GM18861 (cell line): ENCODE results near the gene IRS1.
A peak's percentile ranks its signal among the peaks of the same experiment; 100 is the strongest.

ENCODE experiments used
- ATAC-seq: cut with Tn5 transposase; IDR thresholded peaks from one replicate; pipeline ENCODE4 v1.9.1; 2021; ENCODE audit not compliant: unreplicated experiment

Gene IRS1

DNA sequence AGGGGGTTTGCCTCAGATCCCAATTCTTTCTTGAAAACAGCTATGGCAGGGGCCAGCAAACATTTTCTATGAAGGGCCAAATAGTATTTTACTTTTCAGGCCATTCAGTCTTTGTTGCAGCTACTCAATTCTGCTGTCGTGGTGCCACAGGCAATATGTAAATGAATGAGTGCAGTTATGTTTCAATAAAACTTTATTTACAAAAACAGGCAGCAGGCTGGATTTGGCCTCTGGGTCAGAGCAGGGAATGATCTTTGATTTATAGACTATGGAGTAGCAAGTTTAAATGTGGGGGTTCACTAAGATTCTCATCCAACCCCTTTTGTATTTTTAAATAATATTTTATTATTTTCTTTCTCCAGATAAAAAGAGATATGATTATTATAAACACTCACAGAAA is 72.4 kb downstream of the IRS1 start:
- ATAC-seq: no peak

- ATAC-seq: no peak
Observed at GRCh38 chr2:226726546-226726945, 73.1 kb downstream of the IRS1 start.

DNA sequence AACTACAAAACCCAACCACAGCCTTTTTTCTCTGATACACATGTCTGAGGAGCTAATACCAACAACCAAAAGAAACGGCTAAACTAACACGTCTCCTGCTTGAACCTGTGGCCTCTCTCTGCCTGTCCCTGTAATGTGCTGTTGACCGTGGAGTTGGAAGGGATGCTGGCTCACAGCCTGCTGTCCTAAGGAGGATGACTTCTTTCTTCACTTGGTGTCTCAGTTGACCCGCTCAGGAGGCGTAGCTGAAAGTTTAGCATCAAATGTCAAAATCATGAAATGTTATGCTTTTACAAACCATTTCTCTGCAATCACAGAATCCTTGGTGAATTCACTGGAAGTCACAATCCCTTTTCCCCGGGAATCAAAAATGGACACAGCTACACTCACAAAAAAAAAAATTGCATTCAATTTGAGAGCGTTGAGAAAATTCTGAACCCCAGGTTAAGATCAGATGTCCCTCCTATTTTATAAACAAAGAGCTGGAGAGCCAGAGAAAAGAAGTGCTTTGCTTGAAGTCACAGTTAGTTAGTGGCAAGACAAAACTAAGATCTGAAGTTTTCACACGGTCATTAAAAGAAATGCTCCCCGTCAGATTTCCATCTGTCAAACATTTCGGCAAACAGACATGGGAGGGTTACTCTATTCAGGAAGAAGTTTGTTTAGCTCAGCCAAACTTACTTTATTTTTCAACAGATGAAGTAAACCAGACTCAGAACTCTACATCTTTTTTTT is 74.3 kb downstream of the IRS1 start:
- ATAC-seq: no peak

DNA sequence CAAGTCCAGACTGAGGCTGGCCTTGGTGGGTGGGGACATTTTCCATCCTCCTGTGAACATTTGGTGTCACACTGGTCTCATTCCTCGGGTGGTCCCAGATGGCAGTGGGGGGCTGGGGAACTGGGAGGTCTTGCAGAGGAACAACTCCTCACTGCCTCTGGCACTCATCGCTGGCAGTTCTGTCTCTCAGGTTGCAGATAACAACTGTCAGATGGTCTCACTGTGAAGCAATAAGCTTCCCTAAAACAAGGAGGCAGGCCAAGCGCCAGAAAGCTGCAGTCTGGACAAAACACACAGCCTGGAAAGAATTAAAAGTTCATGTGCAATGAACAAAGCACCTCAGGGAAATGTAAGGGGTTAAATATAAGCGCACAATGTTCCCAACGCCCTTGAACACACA is 78.1 kb downstream of the IRS1 start:
- ATAC-seq: no peak

DNA sequence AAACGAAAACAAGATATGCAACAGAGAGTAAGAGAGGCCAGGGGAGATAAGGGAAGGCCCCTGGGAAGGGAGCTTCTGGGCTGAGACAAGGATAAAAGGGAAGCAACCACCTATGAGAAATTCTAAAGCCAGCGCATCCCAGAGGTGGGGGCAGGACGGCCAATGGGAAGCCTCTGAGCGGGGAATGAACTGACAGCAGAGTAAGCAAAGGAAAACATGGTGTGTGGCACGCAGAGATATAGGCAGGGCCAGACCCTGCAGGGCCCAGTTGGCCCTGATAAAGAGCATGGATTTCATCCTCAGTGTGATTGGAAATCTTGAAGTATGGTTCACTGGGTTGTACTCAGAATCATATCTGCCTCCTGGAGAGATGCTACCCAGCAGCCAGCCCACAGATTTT is 78.7 kb downstream of the IRS1 start:
- ATAC-seq: no peak

DNA sequence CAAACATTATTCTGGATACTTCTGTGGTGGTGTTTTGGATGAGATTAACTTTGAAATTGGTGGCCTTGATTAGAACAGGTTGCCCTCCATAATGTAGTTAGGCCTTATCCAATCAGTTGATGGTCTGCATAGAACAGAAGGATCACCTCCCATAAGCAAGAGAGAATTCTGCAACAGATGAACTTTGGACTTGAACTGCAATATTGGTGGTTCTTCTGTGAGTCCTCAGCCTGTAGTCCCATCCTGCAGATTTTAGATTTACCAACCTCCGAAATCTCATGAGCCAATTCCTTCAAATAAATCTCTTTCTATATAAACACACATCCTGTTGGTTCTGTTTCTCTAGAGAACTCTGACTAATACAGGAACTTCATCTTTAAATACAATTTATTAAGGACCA is 81.9 kb downstream of the IRS1 start:
- ATAC-seq: no peak

DNA sequence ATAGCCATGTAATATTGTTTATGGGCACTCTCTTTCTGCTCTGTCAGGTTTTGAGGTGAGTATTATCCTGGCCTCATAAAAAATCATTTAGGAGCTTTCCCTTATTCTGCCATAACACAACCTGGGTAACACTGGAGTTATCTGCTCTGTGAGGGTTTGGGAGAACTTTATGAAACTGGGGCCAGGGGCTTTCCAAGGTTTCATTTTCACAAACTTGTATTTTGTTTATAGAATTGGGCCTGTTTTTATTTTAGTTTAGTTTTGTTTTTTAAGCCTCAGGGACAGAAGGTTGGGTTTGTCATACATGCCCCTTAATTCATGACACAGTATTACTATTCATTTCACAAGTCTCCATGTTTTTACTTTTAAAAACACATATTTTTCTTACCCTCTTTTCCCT is 83.5 kb downstream of the IRS1 start:
- peak; percentile 44 for ATAC-seq

DNA sequence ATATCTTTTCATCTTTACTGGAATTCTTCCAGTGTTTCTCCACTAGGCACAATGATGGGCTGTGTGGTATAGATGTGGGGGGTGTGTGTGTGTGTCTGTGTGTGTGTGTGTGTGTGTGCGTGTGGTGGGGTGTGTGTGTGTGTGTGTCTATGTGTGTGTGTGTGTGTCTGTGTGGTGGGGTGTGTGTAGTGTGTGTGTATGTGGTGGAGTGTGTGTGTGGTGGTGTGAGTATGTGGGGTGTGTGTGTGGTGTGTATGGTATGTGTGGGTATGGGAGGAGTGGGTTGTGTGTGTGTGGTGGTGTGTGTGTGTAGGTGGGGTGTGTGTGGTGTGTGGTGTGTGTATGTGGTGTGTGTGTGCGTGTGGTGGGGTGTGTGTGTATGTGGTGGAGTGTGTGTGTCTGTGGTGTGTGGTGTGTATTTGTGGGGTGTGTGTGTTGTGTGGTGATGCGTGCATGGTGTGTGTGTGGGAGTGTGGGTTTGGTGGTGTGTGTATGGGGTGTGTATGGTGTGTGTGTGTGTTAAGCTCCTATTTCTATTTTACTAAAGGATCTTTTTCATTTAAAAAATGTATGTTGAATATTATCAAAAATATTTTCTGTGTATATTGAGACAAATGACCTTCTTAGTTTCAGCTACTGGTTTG is 84.2 kb downstream of the IRS1 start:
- ATAC-seq: no peak

DNA sequence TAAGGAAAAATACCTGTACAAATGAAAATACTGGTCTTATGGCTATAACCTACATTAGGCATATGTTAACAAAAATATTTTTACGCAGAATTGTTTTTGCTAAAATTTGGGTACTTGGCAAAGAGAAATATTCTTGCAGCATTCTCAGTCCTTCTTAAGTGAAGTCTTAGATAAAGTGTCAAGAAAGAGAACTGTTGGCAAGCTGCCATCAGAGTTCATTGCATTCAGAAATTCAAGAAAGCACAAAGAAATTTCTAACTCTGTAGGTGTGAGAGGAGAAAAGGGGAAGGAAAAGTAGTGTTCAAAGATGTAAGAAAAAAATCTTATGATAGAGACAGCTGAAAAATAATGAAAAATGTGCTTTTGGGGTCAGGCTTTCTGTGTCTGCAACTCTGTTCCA is 86.7 kb downstream of the IRS1 start:
- ATAC-seq: no peak

GRCh38 chr2:226711606-226712296 is 87.9 kb downstream of the IRS1 start:
- ATAC-seq: no peak

DNA sequence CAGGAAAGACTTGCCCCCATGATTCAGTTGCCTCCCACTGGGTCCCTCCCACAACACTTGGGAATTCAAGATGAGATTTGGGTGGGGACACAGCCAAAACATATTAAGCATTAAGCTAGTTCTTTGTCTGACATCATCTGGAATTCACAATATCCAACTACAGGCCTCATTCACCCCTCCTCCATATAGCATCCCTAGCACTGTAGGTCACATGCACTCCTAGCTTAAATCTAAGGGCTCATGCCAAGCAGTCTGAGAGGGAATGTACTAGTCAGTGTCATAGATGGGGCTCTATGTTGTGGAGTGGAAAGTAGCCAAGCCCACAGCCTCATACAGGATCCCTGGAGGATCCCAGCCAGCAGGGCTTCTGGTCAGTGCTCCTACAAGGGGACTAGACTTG is 92.1 kb downstream of the IRS1 start:
- no peak for ATAC-seq

- no peak for ATAC-seq
Observed at GRCh38 chr2:226705965-226706364, 93.7 kb downstream of the IRS1 start.

DNA sequence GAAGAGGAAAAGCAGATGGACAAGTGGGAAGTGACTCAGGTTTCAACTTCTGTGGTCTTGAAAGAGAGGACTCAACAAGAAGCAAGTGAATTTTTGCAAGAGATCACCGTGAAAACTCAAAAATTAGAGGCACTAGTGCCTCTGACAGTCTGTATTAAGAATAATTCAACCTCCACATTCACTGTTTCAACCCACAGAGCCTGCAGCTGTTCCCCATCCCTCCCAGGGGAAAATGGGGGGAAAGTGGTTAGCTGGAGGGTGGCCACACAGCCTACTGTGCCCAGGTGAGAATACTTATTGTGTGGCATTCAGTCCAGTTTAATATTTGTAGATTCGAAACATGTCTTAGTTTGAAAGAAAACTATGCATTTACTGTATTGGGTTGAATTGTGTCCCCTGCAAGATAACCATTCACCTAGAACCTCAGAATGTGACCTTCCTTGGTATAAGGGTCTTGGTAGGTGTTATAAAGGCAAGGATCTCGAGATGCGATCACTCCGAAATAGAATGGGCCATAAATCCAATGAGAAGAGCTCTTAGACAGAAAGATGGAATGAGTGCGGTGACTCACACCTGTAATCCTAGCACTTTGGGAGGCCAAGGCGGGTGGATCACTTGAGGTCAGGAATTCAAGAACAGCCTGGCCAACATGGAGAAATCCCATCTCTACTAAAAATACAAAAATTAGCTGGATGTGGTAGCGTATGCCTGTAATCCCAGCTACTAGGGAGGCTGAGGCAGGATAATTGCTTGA is 94.3 kb downstream of the IRS1 start:
- no peak for ATAC-seq

- ATAC-seq: no peak
Observed at GRCh38 chr2:226703514-226703913, 96.1 kb downstream of the IRS1 start.

DNA sequence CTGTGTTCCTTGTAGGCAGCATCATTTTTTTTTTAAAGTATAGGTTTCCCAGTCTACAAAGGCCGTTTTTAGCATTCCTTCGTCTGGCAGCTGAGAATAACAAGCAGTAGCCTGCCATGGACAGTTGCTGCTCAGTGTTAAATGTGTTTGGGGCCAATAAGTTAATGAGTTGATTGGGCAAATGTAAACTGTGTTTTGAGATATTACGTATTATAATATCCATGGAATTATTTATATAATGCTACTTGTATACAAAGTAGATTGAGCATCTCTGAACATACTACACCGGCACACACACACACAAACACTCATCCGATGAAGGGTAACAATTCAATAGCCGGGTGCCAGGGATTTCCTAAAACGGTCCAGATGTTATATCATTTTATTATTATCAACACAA is 97.2 kb downstream of the IRS1 start:
- no peak for ATAC-seq

DNA sequence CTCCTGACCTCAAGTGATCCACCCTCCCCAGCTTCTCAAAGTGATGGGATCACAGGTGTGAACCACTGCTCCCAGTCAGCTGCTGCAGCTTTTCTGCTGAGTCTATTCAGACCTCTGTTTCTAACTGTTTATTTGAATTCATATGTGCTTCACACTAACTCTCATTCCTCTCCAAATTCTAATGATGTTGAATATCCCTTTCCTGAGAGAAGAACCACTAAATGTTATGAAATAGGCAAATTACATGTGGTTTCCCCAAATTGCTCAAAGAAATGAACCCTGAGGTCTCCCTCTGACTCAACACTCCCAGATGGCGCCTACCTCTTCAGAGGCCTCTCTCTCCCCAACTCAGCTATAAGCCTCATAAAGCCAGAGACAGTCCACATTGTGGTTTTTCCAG is 98.6 kb downstream of the IRS1 start:
- ATAC-seq: no peak

DNA sequence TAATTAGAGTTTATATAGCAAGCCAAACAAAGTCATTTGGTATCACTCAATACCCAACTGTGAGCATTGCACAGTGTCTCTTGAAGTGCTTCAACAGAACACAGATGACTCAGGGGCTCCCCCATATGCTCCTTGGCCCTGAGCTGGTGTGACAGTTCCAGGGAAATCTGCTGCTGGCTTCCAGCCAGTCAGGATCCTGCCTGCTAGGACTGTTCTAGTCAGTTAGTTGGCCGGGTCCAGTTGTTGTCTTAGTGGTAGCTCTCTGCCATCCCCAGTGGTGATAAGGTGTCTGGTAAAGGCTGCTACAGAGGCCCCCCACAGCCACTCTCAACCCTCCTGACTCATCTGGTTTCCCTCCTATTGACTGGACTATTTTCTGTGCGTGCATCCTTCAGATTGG is 100.3 kb downstream of the IRS1 start:
- ATAC-seq: no peak

GRCh38 chr2:226698671-226699070 is 100.9 kb downstream of the IRS1 start:
- ATAC-seq: no peak

- ATAC-seq: no peak
Observed at GRCh38 chr2:226694586-226695284, 104.9 kb downstream of the IRS1 start.

GRCh38 chr2:226694149-226694548 is 105.5 kb downstream of the IRS1 start:
- ATAC-seq: no peak

- ATAC-seq: no peak
Observed at GRCh38 chr2:226693521-226693920, 106.1 kb downstream of the IRS1 start.
